Activated CD8-positive, alpha-beta memory T cell treated with anti-CD3 and anti-CD28 coated beads for 36 hours (primary cell): Measurements from ENCODE around the gene RDH5. TPM values are rescaled to one million over a fixed set of nuclear protein-coding genes. Genes with fewer than 3 reads are reported as not detected.
"Not testable (repeated sequence)": the region's sequence is repeated elsewhere in the genome, so short reads cannot be mapped to it uniquely, and the experiment has no call there.

ENCODE experiments used
- CTCF ChIA-PET: fragments of 350-600 bp; sonication (Branson Sonifier 250); formaldehyde crosslinking; loops from one replicate; lab custom pipeline; 2021; ENCODE audit warnings: antibody characterized with exemption; lab: Charles Lee
- POLR2A ChIA-PET: fragments of 350-600 bp; sonication (Branson Sonifier 250); formaldehyde crosslinking; loops from one replicate; lab custom pipeline; 2021; ENCODE audit warnings: antibody characterized with exemption; lab: Charles Lee
- total RNA-seq, 2 experiments: library from RNA; stranded (reverse); gene quantifications; one replicate each; pipeline ENCODE4 v1.2.3, GENCODE V29; 2021

Gene RDH5
- total RNA-seq, 2 experiments from 2014 or later, result 4.9 to 5.2 TPM

GRCh38 chr12:55746913-55747231 is 26.7 kb downstream of the RDH5 start:
- ChIA-PET POLR2A (interaction anchor here (0.7 to 1.4 kb wide), 2 partner anchors 9 to 17 kb away, joined by 3 to 13 read pairs; no protein-coding TSS in a partner anchor), CTCF (interaction anchor here (0.5 to 2.5 kb wide), 6 partner anchors 8 to 1492 kb away, joined by 3 to 10 read pairs (median 4); no protein-coding TSS in a partner anchor)

- POLR2A ChIA-PET, result no interaction called here
- CTCF ChIA-PET, result interaction anchor here (2.4 to 2.5 kb wide), 2 partner anchors 10 to 48 kb away, joined by 8 to 10 read pairs; no protein-coding TSS in a partner anchor
These were observed 28.2 kb downstream of the RDH5 start for GRCh38 chr12:55748230-55748993.

GRCh38 chr12:55755246-55755645 is 35.1 kb downstream of the RDH5 start:
- ChIA-PET CTCF (interaction anchor here (0.6 to 2.8 kb wide), 4 partner anchors 8 to 371 kb away, joined by 3 to 19 read pairs (median 4); no protein-coding TSS in a partner anchor), POLR2A (no interaction called here)

- ChIA-PET POLR2A (interaction anchor here (0.6 kb wide), 1 partner anchor 347 kb away, joined by 3 read pairs; the partner anchor contains the start of gene PA2G4), CTCF (interaction anchor here (1.1 to 1.3 kb wide), 2 partner anchors 14 to 31 kb away, joined by 3 read pairs; no protein-coding TSS in a partner anchor)
These were observed 37.5 kb downstream of the RDH5 start for GRCh38 chr12:55757701-55758100.

- POLR2A ChIA-PET, result not testable (repeated sequence)
- CTCF ChIA-PET, result interaction anchor here (1.3 kb wide), 1 partner anchor 15 kb away, joined by 3 read pairs; no protein-coding TSS in a partner anchor
These were observed 38.4 kb downstream of the RDH5 start for GRCh38 chr12:55758575-55758974.

GRCh38 chr12:55760663-55761062 is 40.5 kb downstream of the RDH5 start:
- POLR2A ChIA-PET, result no interaction called here
- CTCF ChIA-PET, result interaction anchor here (1.2 to 1.3 kb wide), 2 partner anchors 16 to 87 kb away, joined by 3 read pairs; no protein-coding TSS in a partner anchor

- ChIA-PET CTCF (no interaction called here), POLR2A (interaction anchor here (0.6 kb wide), 1 partner anchor 1570 kb away, joined by 4 read pairs; no protein-coding TSS in a partner anchor)
These were observed 42.5 kb downstream of the RDH5 start for GRCh38 chr12:55762646-55763045.

GRCh38 chr12:55765736-55766290 is 45.6 kb downstream of the RDH5 start:
- POLR2A ChIA-PET, result no interaction called here

GRCh38 chr12:55767156-55767555 is 47.0 kb downstream of the RDH5 start:
- POLR2A ChIA-PET, result no interaction called here

More at GRCh38 chr12:55765736-55766290, 45.6 kb downstream of the RDH5 start:
- CTCF ChIA-PET, result interaction anchor here (0.5 kb wide), 1 partner anchor 197 kb away, joined by 3 read pairs; no protein-coding TSS in a partner anchor

GRCh38 chr12:55771736-55772135 is 51.5 kb downstream of the RDH5 start:
- POLR2A ChIA-PET, result interaction anchor here (0.6 kb wide), 1 partner anchor 255 kb away, joined by 4 read pairs; no protein-coding TSS in a partner anchor
- CTCF ChIA-PET, result interaction anchor here (1.4 kb wide), 1 partner anchor 12 kb away, joined by 3 read pairs; no protein-coding TSS in a partner anchor

More at GRCh38 chr12:55767156-55767555, 47.0 kb downstream of the RDH5 start:
- CTCF ChIA-PET, result no interaction called here

Other genes starting within 250 kb of the RDH5 start
- not detected for gene OR6C68, start 228.0 kb upstream of the RDH5 start, total RNA-seq
- gene OR6C4, start 170.8 kb upstream of the RDH5 start, total RNA-seq, result not detected
- not detected for gene OR2AP1, start 147.9 kb upstream of the RDH5 start, total RNA-seq
- not detected for gene OR10P1, start 83.5 kb upstream of the RDH5 start, total RNA-seq
- gene ITGA7, start 12.5 kb upstream of the RDH5 start, total RNA-seq, result 1 to 10 TPM; 3.6 to 4.1 TPM
- gene BLOC1S1, start 4.3 kb upstream of the RDH5 start, total RNA-seq, result 10 to 100 TPM; 89.9 to 93.6 TPM
- 100 to 1,000 TPM; 190 to 193 TPM for gene CD63, start 8.6 kb downstream of the RDH5 start, total RNA-seq
- gene GDF11, start 22.7 kb downstream of the RDH5 start, total RNA-seq, result 10 to 100 TPM; 13.6 to 13.7 TPM
- 10 to 100 TPM; 92.5 to 94.3 TPM for gene SARNP, start 97.3 kb downstream of the RDH5 start, total RNA-seq
- gene ORMDL2, start 97.6 kb downstream of the RDH5 start, total RNA-seq, result 10 to 100 TPM; 39.6 to 41.0 TPM
- gene DNAJC14, start 109.2 kb downstream of the RDH5 start, total RNA-seq, result 10 to 100 TPM; 37.6 to 38.9 TPM
- not detected for gene MMP19, start 122.5 kb downstream of the RDH5 start, total RNA-seq
- 10 to 100 TPM; 34.8 to 36.2 TPM for gene PYM1, start 207.5 kb downstream of the RDH5 start, total RNA-seq
- 100 to 1,000 TPM; 199 to 219 TPM for gene DGKA, start 210.8 kb downstream of the RDH5 start, total RNA-seq
- gene PMEL, start 245.6 kb downstream of the RDH5 start, total RNA-seq, result under 1 TPM; 0.46 to 0.50 TPM
- gene CDK2, start 246.4 kb downstream of the RDH5 start, total RNA-seq, result 100 to 1,000 TPM; 124 to 133 TPM